HEK293 (cell line): ENCODE measurements around the gene CAPN6.

Experiments
- CTCF ChIA-PET: fragments of 350-600 bp; formaldehyde crosslinking; extraction: SDS; loops from one replicate; lab custom pipeline; 2021; ENCODE audit warnings: antibody characterized with exemption; lab: Yijun Ruan, JAX
- POLR2A ChIA-PET: fragments of 300-600 bp; formaldehyde crosslinking; extraction: SDS; loops from one replicate; lab custom pipeline; 2020; ENCODE audit warnings: antibody characterized with exemption, inconsistent platforms; lab: Yijun Ruan, JAX
- H3K27ac ChIP-seq: fragments of 200-500 bp; sonication (Bioruptor generic); 2 replicates; pipeline ENCODE4 v1.5.1; 2014; ENCODE audit warnings: low read depth, low read length, control low read depth, inconsistent platforms; ENCODE audit errors: extremely low read depth
- H3K36me3 ChIP-seq, 2 experiments: fragments of 200-500 bp in 1 of 2; sonication (Bioruptor generic) in 1 of 2; 1 replicate in 1 of 2; 2 replicates in 1 of 2; pipeline ENCODE4 v1.5.1; 2014 to 2017; ENCODE audit warnings: inconsistent platforms in 2 of 2, low read length in 2 of 2; ENCODE audit not compliant: control insufficient read depth in 2 of 2, insufficient read depth in 1 of 2
- H3K4me1 ChIP-seq: fragments of 200-500 bp; sonication (Bioruptor generic); 2 replicates; pipeline ENCODE4 v1.5.1; 2014; ENCODE audit warnings: mild to moderate bottlenecking, low read length, inconsistent platforms; ENCODE audit not compliant: control insufficient read depth, insufficient read depth
- H3K4me3 ChIP-seq: 2 replicates; pipeline ENCODE4 v1.5.1; 2011; ENCODE audit warnings: low read depth, mild to moderate bottlenecking, control low read depth, low read length, moderate library complexity
- H3K9me3 ChIP-seq: fragments of 200-500 bp; sonication (Bioruptor generic); 2 replicates; pipeline ENCODE4 v1.5.1; 2014; ENCODE audit warnings: low read depth, low read length, inconsistent platforms; ENCODE audit not compliant: control insufficient read depth, insufficient read depth
- AEBP2 ChIP-seq: fragments of 450-650 bp; formaldehyde crosslinking; IDR thresholded peaks from 2 replicates; pipeline ENCODE4 v1.5.1; 2016; ENCODE audit warnings: missing biosample characterization, missing genetic modification characterization, borderline replicate concordance
- BCL11B ChIP-seq: fragments of 450-650 bp; formaldehyde crosslinking; IDR thresholded peaks from 2 replicates; pipeline ENCODE4 v1.5.1; 2016; ENCODE audit warnings: low read depth, missing biosample characterization, missing genetic modification characterization
- FEZF1 ChIP-seq: fragments of 450-650 bp; formaldehyde crosslinking; IDR thresholded peaks from 2 replicates; pipeline ENCODE4 v1.5.1; 2016; ENCODE audit warnings: missing biosample characterization, missing genetic modification characterization
- GLI4 ChIP-seq: fragments of 450-650 bp; formaldehyde crosslinking; IDR thresholded peaks from 2 replicates; pipeline ENCODE4 v1.5.1; 2016; ENCODE audit warnings: missing biosample characterization, missing genetic modification characterization
- KLF16 ChIP-seq: fragments of 450-650 bp; formaldehyde crosslinking; IDR thresholded peaks from 2 replicates; pipeline ENCODE4 v1.5.1; 2017; ENCODE audit warnings: missing biosample characterization, missing genetic modification characterization
- KLF17 ChIP-seq: fragments of 450-650 bp; formaldehyde crosslinking; IDR thresholded peaks from 2 replicates; pipeline ENCODE4 v1.5.1; 2016; ENCODE audit warnings: missing biosample characterization, missing genetic modification characterization
- KLF8 ChIP-seq: fragments of 450-650 bp; formaldehyde crosslinking; IDR thresholded peaks from 2 replicates; pipeline ENCODE4 v1.5.1; 2016; ENCODE audit warnings: missing biosample characterization, missing genetic modification characterization
- PATZ1 ChIP-seq: fragments of 450-650 bp; formaldehyde crosslinking; IDR thresholded peaks from 2 replicates; pipeline ENCODE4 v1.5.1; 2016; ENCODE audit warnings: missing biosample characterization, missing genetic modification characterization
- SALL2 ChIP-seq: fragments of 450-650 bp; formaldehyde crosslinking; IDR thresholded peaks from 2 replicates; pipeline ENCODE4 v1.5.0; 2017; ENCODE audit warnings: missing biosample characterization, mild to moderate bottlenecking, missing genetic modification characterization, borderline replicate concordance
- TCF7L2 ChIP-seq: IDR thresholded peaks from 2 replicates; pipeline ENCODE4 v1.6.1; 2011; ENCODE audit warnings: low read depth, mild to moderate bottlenecking, inconsistent platforms, low read length, moderate library complexity, borderline replicate concordance
- ZEB2 ChIP-seq: fragments of 450-650 bp; formaldehyde crosslinking; IDR thresholded peaks from 2 replicates; pipeline ENCODE4 v1.5.1; 2016; ENCODE audit warnings: missing biosample characterization, missing genetic modification characterization
- ZNF211 ChIP-seq: fragments of 450-650 bp; formaldehyde crosslinking; IDR thresholded peaks from 2 replicates; pipeline ENCODE4 v1.5.1; 2016; ENCODE audit warnings: low read depth, missing biosample characterization, missing genetic modification characterization
- ZNF518A ChIP-seq: fragments of 450-650 bp; formaldehyde crosslinking; conservative IDR thresholded peaks from 2 replicates; pipeline ENCODE4 v1.5.1; 2016; ENCODE audit warnings: low read depth, missing biosample characterization, missing genetic modification characterization
- ZNF558 ChIP-seq: fragments of 450-650 bp; formaldehyde crosslinking; IDR thresholded peaks from 2 replicates; pipeline ENCODE4 v1.5.1; 2016; ENCODE audit warnings: missing biosample characterization, missing genetic modification characterization
- ZNF580 ChIP-seq: fragments of 450-650 bp; formaldehyde crosslinking; IDR thresholded peaks from 2 replicates; pipeline ENCODE4 v1.5.1; 2016; ENCODE audit warnings: missing biosample characterization, missing genetic modification characterization
- ZNF596 ChIP-seq: fragments of 450-650 bp; IDR thresholded peaks from 2 replicates; pipeline ENCODE4 v1.5.0; 2018; ENCODE audit warnings: missing biosample characterization, mild to moderate bottlenecking, missing genetic modification characterization, moderate library complexity
- ZNF626 ChIP-seq: fragments of 450-650 bp; sonication (Bioruptor Pico); formaldehyde crosslinking; IDR thresholded peaks from 2 replicates; pipeline ENCODE4 v1.5.1; 2018; ENCODE audit warnings: missing biosample characterization, missing genetic modification characterization, inconsistent platforms
- ZNF701 ChIP-seq: fragments of 450-650 bp; formaldehyde crosslinking; IDR thresholded peaks from 2 replicates; pipeline ENCODE4 v1.5.1; 2016; ENCODE audit warnings: missing biosample characterization, missing genetic modification characterization
- ZNF791 ChIP-seq: fragments of 450-650 bp; formaldehyde crosslinking; IDR thresholded peaks from 2 replicates; pipeline ENCODE4 v1.5.1; 2016; ENCODE audit warnings: missing biosample characterization, missing genetic modification characterization
- ZXDB ChIP-seq: fragments of 450-650 bp; formaldehyde crosslinking; IDR thresholded peaks from 2 replicates; pipeline ENCODE4 v1.5.1; 2016; ENCODE audit warnings: missing biosample characterization, missing genetic modification characterization

The CAPN6 gene

GRCh38 chrX:111200327-111200726, 70.0 kb downstream of the CAPN6 start:
- no peak for TF ChIP-seq ZNF791 (tag by site-specific recombination)
- TF ChIP-seq GLI4 (tag by site-specific recombination), result no peak
- TF ChIP-seq ZXDB (tag by site-specific recombination), result no peak
- TF ChIP-seq KLF16 (tag by site-specific recombination), result no peak
- Histone ChIP-seq H3K4me3 (no peak overlapping the region), H3K4me1 (no peaks in the 10 kb centered on the region), H3K27ac (no peak overlapping the region), H3K36me3 (no peaks in the 10 kb centered on the region), H3K9me3 (no peaks in the 10 kb centered on the region)
- CTCF ChIA-PET, result no interaction called here
- POLR2A ChIA-PET, result no interaction called here

- Histone ChIP-seq H3K4me3 (no peak overlapping the region), H3K4me1 (no peaks in the 10 kb centered on the region), H3K9me3 (no peaks in the 10 kb centered on the region), H3K36me3 (no peaks in the 10 kb centered on the region), H3K27ac (no peak overlapping the region)
- CTCF ChIA-PET, result interaction anchor here (0.6 kb wide), 2 partner anchors 45 to 1053 kb away, joined by 3 read pairs; no protein-coding TSS in a partner anchor
- POLR2A ChIA-PET, result no interaction called here
- TF ChIP-seq ZNF518A (tag by site-specific recombination), result no peak
- no peak for TF ChIP-seq ZXDB (tag by site-specific recombination)
- no peak for TF ChIP-seq ZNF211 (tag by site-specific recombination)
- TF ChIP-seq ZNF580 (tag by site-specific recombination), result no peak
- no peak for TF ChIP-seq TCF7L2
- TF ChIP-seq SALL2 (tag by site-specific recombination), result no peak
- no peak for TF ChIP-seq ZNF701 (tag by site-specific recombination)
- no peak for TF ChIP-seq KLF17 (tag by site-specific recombination)
- no peak for TF ChIP-seq KLF8 (tag by site-specific recombination)
- no peak for TF ChIP-seq ZEB2 (tag by site-specific recombination)
- TF ChIP-seq ZNF558 (tag by site-specific recombination), result no peak
- TF ChIP-seq ZNF626 (tag by site-specific recombination), result no peak
- TF ChIP-seq AEBP2 (tag by site-specific recombination), result no peak
- no peak for TF ChIP-seq FEZF1 (tag by site-specific recombination)
- no peak for TF ChIP-seq PATZ1 (tag by site-specific recombination)
- TF ChIP-seq BCL11B (tag by site-specific recombination), result no peak
- no peak for TF ChIP-seq ZNF596 (tag by site-specific recombination)
These were observed 70.8 kb downstream of the CAPN6 start for GRCh38 chrX:111199505-111199904.
